SKM-1 treated with dmso at 0.1 percent for 144 hours (cell line): ENCODE data around the gene HYAL2.
A peak's percentile ranks its signal among the peaks of the same experiment; 100 is the strongest.

Experiments used
- DNase-seq: peaks from one replicate; lab custom pipeline; 2025; ENCODE audit not compliant: unreplicated experiment; lab: John Stamatoyannopoulos, UW

The HYAL2 gene, protein sequence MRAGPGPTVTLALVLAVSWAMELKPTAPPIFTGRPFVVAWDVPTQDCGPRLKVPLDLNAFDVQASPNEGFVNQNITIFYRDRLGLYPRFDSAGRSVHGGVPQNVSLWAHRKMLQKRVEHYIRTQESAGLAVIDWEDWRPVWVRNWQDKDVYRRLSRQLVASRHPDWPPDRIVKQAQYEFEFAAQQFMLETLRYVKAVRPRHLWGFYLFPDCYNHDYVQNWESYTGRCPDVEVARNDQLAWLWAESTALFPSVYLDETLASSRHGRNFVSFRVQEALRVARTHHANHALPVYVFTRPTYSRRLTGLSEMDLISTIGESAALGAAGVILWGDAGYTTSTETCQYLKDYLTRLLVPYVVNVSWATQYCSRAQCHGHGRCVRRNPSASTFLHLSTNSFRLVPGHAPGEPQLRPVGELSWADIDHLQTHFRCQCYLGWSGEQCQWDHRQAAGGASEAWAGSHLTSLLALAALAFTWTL

DNA sequence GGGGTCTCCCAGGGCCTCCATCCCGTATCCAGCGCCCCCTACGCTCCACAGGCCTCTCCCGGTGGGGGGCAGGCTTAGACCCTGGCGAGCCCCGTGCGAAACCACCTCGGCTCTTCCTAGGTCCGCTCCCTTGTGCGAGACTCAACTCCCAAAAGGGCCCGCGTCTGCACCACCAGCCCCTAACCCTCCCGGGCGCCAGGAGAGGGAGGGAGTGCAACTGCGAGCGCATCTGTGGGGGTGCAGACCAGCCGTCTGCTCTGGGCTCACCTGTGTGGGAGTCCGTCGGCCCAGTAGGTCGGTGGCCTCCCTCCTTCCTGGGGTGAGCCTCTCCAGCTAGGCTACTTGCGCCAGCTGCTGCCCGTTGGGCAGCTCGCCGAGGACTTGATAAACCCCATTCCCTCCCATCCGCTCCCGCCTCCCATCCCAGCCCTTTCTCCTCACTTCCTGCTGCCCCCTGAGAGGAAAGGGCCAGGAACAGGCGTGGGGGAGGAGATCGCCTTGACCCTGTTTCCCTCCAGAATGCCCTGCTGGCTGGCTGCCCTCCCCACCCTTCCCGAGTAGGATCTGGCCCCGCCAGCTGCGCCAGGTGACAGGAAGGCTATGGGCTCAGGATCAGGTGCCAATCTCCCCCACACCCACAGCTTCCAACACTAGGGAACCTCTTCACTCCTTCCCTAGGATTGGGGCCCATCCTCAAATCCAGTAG, at the start of gene HYAL2:
Gene HYAL2, minus strand, starts transcription at position 360 of the 706 bp plus-strand sequence. CDS start 2,256 bp downstream, outside the sequence.
- no peak for DNase-seq

DNA sequence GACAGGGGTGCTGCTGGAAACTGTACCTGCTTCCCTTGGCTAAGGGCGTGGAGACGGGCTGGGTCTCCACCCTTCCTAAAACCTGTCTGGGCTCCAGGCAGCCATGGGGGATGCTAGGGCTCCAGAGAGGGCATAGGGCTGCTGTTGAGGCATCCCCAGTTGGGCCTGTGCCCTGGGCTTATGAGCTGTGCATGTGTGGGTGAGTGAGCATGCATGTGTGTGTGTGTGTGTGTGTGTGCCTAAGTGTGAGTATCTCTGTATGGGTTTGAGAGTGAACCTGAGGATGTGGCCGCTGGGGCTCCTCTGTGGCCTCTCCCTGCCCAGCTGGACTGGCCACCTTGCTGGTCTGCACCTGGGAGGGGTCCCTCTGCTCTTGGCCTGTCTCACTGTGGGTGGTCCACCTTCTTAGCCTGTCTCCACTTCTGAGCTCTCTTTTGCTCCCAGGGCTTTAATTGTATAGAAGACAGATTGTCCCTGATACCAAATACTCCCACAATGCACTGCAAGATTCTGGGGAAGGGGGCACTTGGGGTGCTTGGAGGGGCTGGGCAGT, 48.7 kb upstream of the HYAL2 start:
- no peak for DNase-seq

DNA sequence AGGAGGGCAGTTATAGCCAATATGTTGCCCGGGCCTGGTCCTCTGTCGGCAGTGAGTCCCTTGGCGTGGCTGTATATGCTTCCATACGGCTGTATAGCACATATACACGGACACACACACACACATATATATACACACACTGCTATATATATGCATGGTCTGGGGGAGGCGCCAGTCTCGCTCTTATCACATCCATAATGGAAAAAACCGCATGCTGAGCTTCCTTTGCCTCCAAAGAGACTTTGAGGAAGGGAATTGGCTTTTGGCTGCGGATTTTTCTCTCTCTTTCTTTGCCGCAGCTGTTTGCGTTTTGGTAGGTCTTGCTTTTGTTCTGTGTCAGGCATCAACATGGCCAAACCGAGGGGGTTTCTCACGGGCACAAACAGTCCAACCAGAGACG, 48.0 kb upstream of the HYAL2 start:
- DNase-seq: no peak

DNA sequence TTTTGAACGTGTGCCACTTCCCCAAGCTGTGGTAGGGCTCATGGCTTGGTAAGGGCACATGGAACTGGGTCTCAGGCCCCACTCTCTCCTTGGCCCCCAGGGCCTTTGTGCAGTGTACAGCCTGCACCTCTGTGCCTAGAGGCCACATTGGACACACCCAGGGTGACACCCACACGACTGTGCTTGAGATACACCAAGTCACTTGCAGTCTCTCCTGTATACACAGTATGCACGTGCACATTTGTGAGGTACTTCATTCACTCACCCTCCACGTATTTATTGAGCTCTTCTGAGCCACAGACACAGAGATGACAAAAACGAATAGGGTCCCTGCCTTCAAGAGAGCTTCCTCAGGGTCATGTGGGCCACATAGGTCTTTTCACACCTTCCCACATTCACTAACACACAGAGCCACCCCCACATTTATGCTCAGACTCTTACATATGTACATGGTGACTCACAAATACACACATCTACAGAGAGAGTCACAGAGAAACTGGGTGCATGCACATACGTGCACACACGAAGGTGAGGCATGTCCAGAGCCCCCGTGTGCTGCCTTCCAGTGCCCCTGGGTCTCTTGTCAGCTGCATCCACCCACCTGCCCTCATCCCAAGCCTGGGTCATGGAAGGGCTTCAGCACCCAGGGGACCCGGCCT, 46.6 kb upstream of the HYAL2 start:
- no peak for DNase-seq

DNA sequence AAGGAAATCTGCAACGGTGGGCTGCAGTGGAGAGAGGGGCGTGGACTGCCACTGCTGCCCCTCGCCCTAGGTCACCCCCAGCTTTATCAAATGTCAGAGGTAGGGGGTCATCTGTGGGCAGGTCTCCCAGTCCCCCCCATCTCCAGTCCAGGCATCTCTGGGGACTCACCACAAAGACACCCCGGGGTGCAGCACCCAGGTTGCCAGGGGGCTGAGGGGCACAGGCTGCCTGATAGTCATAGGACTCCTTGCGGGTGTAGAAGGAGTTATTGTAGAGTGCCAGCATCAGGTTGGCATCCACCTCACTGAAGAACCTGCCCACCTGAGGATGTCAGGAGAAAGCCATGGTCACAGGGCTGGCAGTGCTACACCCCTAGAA, 43.3 kb upstream of the HYAL2 start:
- DNase-seq: no peak

DNA sequence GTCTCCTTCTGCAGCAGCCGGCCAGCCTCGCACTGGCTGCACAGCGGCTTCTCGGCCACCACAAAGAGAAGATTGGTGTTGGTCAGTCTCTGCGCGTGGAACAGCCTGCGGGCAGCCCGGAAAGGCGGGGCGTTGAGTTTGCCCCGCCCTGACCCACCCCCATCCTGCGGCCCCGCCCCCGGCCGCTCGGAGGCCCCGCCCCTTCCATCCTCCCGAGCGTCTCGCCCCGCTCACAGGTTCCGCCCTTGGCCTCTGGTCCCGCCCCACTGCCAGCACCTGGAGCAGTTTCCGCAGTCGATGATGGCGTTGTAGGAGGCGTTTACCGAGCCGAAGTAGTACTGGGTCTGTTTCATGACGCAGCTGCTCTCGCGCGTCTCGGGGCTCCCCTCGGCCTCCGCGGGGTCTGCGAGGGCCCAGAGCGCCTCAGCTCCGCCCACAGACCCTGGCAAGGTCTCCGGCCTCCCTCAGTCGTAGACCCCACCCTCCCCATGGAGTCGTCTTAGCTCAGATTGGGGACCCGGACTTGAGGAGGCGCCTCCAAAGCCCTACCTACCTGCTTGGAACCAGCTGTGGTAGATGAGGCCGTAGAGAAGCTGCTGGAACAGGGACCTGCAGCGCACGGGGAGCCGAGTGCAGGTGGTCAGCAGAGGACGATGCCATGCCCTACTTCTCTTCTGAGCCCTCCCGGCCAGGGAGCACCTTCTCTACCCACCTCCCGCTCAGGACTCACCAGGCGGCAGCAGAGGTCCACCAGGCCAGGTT, 42.7 kb upstream of the HYAL2 start:
- DNase-seq: peak; percentile 59

DNA sequence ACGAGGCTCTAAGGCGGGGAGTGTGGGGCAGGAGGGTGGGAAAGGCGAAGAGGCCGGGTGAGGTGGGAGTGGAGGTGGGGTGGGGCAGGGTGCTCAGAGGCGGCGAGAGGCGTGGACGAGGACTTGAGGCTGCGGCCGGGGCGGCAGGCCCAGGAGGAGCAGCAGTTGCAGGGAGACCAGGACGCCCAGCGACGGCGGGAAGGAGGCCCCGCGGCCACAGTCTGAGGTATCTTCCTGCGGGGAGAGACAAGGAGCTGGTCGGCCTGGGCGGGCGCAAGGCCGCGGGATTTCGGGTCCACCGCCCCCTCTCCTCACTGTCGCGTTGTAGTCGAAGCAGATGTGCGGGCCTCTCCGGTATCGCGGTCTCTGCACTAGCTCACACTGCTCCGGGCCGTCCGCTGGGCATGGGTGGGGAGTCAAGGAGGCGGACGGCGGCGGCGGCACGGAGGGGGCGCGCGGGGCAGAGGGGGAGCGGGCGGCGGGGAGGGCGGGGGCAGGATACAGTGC, 42.1 kb upstream of the HYAL2 start:
- no peak for DNase-seq

DNA sequence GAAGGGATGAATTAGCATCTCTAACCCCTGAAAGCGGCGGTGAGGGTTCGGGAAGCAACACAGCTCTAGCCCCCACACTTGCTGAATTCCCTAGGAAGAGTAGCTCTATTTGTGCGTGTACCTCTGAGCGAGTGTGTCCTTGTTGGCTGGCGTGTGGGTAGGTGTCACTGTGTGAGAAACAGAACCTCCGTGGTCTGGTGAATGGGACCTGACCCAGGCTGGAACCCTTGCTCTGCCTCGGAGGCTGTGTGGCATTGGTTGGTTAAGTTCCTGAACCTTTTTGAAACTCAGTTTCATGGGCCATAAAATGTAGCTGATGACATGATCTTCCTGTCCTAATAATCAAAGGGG, 37.2 kb upstream of the HYAL2 start:
- no peak for DNase-seq

DNA sequence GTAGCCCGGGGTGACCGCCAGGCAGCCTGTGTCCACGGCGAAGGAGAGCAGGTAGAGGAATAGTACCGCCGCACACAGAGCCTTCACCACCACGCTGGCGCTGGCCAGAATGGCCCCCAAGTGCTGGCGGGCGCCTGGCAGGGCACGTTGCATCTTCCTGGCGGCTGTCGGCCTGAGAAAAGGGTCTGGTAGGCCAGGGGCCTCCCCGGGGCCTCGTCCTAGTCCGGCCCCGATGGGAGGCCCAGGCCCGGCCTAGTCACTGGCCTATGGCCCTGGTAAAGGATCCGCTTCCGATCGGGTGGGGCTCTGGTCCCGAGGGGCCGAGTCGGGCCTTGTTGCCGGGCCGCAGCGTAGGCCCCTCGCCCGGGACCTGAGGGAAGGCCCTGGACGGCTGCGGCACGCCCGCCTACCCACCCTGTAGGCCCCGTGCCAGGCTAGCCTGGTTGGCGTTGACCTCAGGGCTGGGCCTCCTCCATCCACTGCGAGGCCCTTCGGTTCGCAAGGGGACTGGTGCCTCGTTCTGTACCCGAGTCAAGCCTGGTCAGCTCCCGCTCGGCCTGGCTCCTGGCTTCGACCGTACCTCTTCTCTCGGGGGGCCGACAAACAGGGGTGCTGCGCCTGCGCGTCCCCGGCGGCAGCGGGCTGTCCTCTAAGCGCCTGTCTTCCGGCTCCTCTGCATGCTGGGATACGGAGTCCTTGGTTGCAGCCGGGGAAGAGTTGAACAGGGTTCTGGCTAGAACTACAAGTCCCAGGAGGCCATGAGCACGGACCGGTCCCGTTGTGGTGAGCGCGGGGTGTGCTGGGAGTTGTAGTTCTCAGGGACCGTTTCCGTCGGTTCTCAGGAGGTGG, 36.6 kb upstream of the HYAL2 start, which contains the start of gene TMEM115:
Gene TMEM115, minus strand, starts transcription at position 611 of the 849 bp plus-strand sequence. Its CDS starts 458 bp downstream, at position 153.
- peak; percentile 98 for DNase-seq

DNA sequence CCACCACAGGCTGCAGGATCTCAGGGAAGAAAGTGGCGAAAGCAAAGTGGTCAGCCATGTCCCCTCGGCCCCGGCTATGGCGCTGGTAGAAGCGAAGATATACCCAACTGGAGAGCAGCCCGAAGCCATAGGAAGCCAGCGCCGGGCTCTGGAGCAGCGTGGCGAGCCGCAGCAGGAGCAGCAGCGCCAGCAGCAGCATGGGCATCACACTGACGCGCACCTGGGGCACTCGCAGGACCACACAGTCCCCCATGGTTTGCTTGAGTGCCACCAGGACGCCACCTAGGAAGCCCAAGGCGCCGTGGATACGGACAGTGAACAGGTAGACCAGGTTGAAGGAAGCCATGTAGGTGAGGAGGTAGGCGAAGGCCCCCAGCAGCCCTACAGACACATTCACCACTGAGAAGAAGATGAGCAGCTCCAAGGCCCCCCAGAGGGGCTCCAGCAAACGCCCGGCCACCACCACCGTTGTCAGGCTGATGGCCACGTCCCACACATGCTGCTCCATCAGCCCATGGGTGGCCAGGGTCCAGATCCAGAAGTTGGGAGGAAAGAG, 35.9 kb upstream of the HYAL2 start:
- DNase-seq: no peak

DNA sequence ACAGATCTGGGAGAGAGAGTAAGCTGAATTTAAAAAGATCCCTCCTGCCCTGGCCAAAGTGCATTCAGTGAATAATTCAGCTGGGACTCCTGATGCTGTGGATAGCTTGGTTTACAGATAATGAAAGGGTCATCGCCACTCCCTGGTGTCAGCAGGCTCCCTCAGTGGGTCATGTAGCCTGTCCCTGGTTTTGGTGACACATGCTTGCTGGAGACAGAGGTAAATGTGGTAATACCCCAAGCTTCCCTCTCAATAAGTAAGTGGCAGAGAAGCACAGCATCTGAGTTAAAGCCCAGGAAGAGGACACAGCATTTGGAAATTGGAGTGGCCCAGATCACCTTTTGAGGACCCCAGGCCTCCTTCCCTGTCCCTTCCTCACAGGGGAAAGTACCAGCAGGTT, 34.9 kb upstream of the HYAL2 start:
- DNase-seq: no peak

DNA sequence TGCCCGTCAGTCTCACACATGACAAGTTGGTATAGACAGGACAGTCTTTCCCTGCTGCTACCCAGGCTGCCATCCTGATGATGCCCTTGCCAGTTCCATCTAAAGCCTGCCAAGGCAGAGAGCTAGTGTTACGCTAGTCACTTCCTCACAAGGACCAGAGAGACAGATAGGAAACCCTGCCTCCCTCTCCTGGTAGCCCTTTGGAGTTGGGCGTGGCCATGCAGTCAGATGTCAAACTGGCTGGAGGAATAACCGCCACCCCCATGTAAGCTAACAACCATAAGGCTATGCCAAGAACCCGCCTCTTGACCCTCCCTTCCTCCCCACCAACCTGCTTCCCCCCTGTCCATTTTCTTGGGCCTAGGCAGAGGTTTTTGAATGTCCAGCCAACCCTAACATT, 34.0 kb upstream of the HYAL2 start:
- DNase-seq: no peak

DNA sequence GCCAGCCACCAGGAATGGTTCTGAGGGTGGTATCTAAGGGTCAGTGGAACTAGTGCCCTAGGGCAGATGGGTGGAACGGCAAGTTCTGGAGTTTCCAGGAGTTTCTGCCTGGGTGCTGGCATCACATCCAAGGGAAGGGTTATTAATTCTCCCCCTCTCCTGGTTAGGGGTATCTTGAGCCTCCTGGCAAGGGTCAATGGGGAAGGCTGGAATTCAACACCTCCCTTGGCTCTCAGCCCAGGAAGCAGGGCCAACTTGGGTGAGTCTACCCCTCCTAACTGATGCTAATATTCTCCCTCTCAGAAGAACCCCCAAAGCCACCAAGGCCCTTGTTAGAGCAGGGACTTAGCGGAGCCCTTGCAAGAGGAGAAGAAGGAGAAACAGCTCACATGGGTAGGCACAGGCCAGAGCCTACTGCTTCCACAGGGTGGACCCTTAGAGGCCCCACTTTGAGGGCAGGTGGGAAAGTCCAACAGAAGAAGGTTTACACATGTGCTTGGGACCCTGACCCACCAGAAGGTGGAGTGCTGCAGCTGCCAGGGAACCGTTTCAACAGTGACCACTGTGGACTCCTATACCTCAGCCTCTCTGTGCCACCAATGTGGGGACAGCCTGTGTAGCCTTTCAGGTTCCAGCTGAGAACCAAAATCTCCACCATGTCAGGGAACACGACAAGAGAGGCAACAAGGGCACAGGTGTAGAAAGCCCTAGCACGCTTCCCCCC, 33.4 kb upstream of the HYAL2 start:
- no peak for DNase-seq

DNA sequence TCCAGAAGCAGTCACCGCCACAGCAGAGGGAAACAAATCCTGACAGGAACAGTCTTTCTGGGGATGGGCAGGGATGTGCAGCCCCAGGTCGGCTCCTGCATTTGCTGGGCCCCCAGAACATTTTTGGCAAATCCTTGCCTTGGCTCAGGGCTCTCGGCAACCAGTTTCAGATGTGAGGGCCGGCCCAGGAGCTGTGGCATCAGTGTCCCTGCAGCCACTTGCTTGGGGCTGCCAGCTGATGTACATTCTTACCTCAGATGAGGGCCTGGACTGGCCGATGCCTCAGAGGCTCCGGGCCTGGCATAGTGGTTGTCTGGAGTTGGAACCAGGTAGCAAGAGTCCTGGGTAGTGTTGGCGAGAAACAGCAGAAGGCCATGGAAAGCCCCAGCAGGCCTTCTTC, 32.3 kb upstream of the HYAL2 start:
- DNase-seq: no peak

DNA sequence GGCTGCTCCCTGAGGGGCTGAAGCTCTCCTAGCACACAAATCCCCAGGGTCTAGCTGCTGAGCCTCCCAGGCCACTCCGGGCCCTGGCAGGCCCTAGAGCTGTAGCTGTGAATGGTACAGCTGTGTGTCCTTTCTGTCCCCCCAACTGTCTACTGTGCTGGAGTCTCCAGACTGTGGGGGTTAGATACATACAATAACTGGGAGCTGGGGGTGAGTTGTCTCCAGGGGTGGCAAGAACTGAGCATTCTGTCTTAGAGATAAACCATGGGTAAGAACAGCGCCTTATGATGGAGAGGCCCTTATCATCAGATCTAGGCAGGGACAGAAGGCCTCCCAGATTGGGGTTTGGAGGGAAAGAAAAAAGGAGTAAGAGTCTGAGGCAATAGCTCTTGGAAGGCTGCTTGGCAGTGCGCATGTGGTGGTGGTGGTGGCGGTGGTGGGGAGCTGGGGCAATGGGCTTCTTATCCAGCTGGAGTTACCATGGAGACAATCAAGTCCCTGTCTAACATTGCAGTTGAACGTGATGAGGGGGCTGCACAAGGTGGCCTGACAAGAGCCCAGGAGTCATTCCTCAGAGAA, 31.7 kb upstream of the HYAL2 start:
- DNase-seq: no peak

DNA sequence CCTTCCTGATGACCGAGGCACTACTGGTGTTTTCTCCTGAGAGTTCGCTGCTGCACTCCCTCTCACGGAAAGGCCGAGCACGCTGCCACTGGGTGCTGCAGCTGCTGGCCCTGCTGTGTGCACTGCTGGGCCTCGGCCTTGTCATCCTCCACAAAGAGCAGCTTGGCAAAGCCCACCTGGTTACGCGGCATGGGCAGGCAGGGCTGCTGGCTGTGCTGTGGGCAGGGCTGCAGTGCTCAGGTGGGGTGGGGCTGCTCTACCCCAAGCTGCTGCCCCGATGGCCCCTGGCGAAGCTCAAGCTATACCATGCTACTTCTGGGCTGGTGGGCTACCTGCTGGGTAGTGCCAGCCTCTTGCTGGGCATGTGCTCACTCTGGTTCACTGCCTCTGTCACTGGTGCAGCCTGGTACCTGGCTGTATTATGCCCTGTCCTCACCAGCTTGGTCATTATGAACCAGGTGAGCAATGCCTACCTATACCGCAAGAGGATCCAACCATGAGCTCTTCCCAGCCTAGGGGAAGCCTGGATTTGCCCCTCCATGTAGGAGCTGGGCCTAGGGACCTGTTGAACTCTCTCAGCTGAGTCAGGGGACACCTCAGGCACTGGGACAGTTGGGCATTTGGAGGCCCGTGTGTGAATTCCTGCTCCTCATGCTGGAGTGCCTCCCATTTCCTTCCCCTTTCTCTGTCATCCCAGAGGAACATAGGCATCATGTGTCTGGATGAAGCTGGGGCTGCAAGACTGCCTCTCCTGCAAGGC, 30.9 kb upstream of the HYAL2 start:
- DNase-seq: no peak

DNA sequence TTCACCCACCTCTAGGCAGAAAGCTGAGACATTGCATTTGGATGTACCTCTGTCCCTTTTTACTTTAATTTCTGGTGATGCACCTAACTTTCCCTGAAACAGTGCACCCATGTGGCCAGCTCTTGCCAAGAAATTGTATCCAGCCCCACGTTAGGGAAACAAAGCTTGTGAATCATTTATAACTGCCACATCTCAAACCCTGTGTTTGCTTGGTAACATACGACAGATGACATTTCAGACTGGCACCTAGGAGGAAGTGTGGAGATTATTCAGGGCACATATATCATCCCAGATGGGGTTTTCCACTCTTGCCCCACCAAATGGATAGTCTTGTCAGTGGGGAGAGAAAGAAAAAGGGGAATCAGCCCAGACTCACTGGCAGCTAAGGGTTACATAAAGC, 30.2 kb upstream of the HYAL2 start:
- no peak for DNase-seq

DNA sequence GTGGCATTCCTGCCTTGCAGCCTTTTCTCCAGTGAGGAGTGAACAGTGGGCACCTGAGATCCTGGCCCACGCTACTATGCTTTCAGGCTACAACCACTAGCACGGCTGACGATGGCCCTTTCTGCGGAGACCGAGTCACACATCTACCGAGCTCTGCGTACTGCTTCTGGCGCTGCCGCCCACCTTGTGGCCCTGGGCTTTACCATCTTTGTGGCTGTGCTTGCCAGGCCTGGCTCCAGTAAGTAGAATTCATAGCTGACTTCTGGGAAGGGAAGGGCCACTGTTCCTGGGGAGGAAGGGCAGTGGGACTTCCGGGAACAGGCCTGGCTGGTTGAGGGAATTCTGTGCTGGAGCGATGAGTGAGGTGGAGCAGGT, 28.8 kb upstream of the HYAL2 start:
- no peak for DNase-seq
